PC-3 (cell line): ENCODE measurements around the gene TEX19. TPM values are rescaled to one million over a fixed set of nuclear protein-coding genes. Genes with fewer than 3 reads are reported as not detected.

Experiments
- ATAC-seq: fragments of 200-7000 bp; cut with Tn5 transposase; 2 replicates; pipeline ENCODE4 v1.9.1; 2020; ENCODE audit warnings: mild to moderate bottlenecking, moderate library complexity
- BruUV-seq: library from RNA; stranded (reverse); fragments of 400-500 nt; replicated peaks from 2 replicates; lab custom pipeline; 2021; lab: Mats Ljungman, UMichigan
- CTCF ChIA-PET: fragments of 300-600 bp; sonication (Branson Sonifier 250); formaldehyde crosslinking; loops from one replicate; lab custom pipeline; 2022; ENCODE audit warnings: antibody characterized with exemption; lab: Charles Lee
- POLR2A ChIA-PET: fragments of 300-600 bp; sonication (Branson Sonifier 250); formaldehyde crosslinking; loops from one replicate; lab custom pipeline; 2022; ENCODE audit warnings: antibody characterized with exemption; ENCODE audit not compliant: unreplicated experiment; lab: Charles Lee
- DNase-seq: peaks from one replicate; pipeline ENCODE4 v3.0.0-alpha.2; 2015
- H2AFZ ChIP-seq: fragments of 300-600 bp; sonication (generic); 2 replicates; pipeline ENCODE4 v1.6.0; 2016; ENCODE audit warnings: antibody characterized with exemption, low read length
- H3F3A ChIP-seq: fragments of 300-600 bp; sonication (generic); one replicate; pipeline ENCODE4 v1.6.0; 2017; ENCODE audit warnings: antibody characterized with exemption, low read length, control low read depth, mild to moderate bottlenecking; ENCODE audit not compliant: unreplicated experiment
- H3K27ac ChIP-seq: fragments of 300-600 bp; sonication (generic); 2 replicates; pipeline ENCODE4 v1.5.1; 2016; ENCODE audit warnings: mild to moderate bottlenecking, low read length
- H3K27me3 ChIP-seq: fragments of 300-600 bp; sonication (generic); 2 replicates; pipeline ENCODE4 v1.6.1; 2016; ENCODE audit warnings: low read length, mixed read lengths
- H3K36me3 ChIP-seq: fragments of 300-600 bp; sonication (generic); 2 replicates; pipeline ENCODE4 v1.6.1; 2016; ENCODE audit warnings: low read depth, mixed run types, low read length, mixed read lengths
- H3K4me1 ChIP-seq: fragments of 300-600 bp; sonication (generic); 2 replicates; pipeline ENCODE4 v1.5.1; 2016; ENCODE audit warnings: low read length; ENCODE audit not compliant: insufficient read depth
- H3K4me2 ChIP-seq: fragments of 300-600 bp; sonication (generic); 2 replicates; pipeline ENCODE4 v1.6.0; 2016; ENCODE audit warnings: low read length
- H3K4me3 ChIP-seq: fragments of 300-600 bp; sonication (generic); 2 replicates; pipeline ENCODE4 v1.5.1; 2016; ENCODE audit warnings: mild to moderate bottlenecking, low read length, mixed read lengths
- H3K79me2 ChIP-seq: fragments of 300-600 bp; sonication (generic); 2 replicates; pipeline ENCODE4 v1.6.1; 2017; ENCODE audit warnings: low read length, mixed read lengths
- H3K9ac ChIP-seq: fragments of 300-600 bp; sonication (generic); 2 replicates; pipeline ENCODE4 v1.6.0; 2016; ENCODE audit warnings: mild to moderate bottlenecking, low read length
- H3K9me2 ChIP-seq: fragments of 300-600 bp; sonication (generic); replicated peaks from 2 replicates; pipeline ENCODE4 v1.6.1; 2016; ENCODE audit warnings: mixed run types, low read length, mixed read lengths
- H3K9me3 ChIP-seq: fragments of 300-600 bp; sonication (generic); 2 replicates; pipeline ENCODE4 v1.6.1; 2016; ENCODE audit warnings: low read length, mixed read lengths
- H4K20me1 ChIP-seq: fragments of 300-600 bp; sonication (generic); 2 replicates; pipeline ENCODE4 v1.6.1; 2016; ENCODE audit warnings: low read length, mixed read lengths
- CTCF ChIP-seq: fragments of 300-600 bp; sonication (generic); conservative IDR thresholded peaks from 2 replicates; pipeline ENCODE4 v1.5.1; 2017; ENCODE audit warnings: antibody characterized with exemption, low read depth, mild to moderate bottlenecking, low read length
- EZH2 ChIP-seq: fragments of 300-600 bp; sonication (generic); IDR thresholded peaks from one replicate; pipeline ENCODE4 v1.6.1; 2017; ENCODE audit warnings: antibody characterized with exemption, mild to moderate bottlenecking, low read length; ENCODE audit not compliant: unreplicated experiment
- EZH2phosphoT487 ChIP-seq: fragments of 300-600 bp; sonication (generic); IDR thresholded peaks from 2 replicates; pipeline ENCODE4 v1.6.1; 2018; ENCODE audit warnings: mild to moderate bottlenecking, antibody characterized with exemption, low read length, borderline replicate concordance
- intact Hi-C: fragments of 100-400 bp; cut with micrococcal nuclease; formaldehyde crosslinking; loops from 2 replicates; pipeline ENCODE4 v1.9.0; 2023
- total RNA-seq: library from RNA; depleted of rRNA; stranded (reverse); fragments of >200 nt; gene quantifications from 2 replicates; pipeline ENCODE4 v1.2.3, GENCODE V29; 2014

TEX19 gene
- total RNA-seq, 1 experiment from 2014 or later: 1.2 TPM

GRCh38 chr17:82318772-82319606 lies 40.1 kb upstream of the TEX19 start:
- Histone ChIP-seq H4K20me1 (no peaks in the 10 kb centered on the region), H3K27ac (no peak overlapping the region), H3K36me3 (no peaks in the 10 kb centered on the region), H3K9me3 (no peaks in the 10 kb centered on the region), H3K4me1 (no peaks in the 10 kb centered on the region; the same call in 1 of the 2 replicates), H3K9ac (no peak overlapping the region), H2AFZ (no peak overlapping the region), H3K27me3 (no peaks in the 10 kb centered on the region), H3K4me3 (no peak overlapping the region), H3F3A (peaks cover 3% of the 10 kb centered on the region), H3K9me2 (no peaks in the 10 kb centered on the region), H3K79me2 (no peaks in the 10 kb centered on the region), H3K4me2 (no peak overlapping the region)
- TF ChIP-seq EZH2 (no peak), EZH2phosphoT487 (no peak), CTCF (no peak)
- CTCF ChIA-PET: no interaction called here
- BruUV-seq: no TSS peak
- POLR2A ChIA-PET: no interaction called here
- intact Hi-C loops: no loop called here
- no peak for ATAC-seq
- no peak for DNase-seq

GRCh38 chr17:82319619-82320062 lies 39.4 kb upstream of the TEX19 start:
- TF ChIP-seq CTCF (no peak), EZH2 (no peak), EZH2phosphoT487 (no peak)
- peaks cover 3% of the 10 kb centered on the region for H3F3A ChIP-seq
- intact Hi-C loops: loop anchor here (2.0 kb wide), 1 partner anchor 75 kb away; no protein-coding TSS in a partner anchor
- no TSS peak for BruUV-seq
- no peaks in the 10 kb centered on the region for H3K79me2 ChIP-seq
- no peak overlapping the region for H3K9ac ChIP-seq
- ChIA-PET POLR2A (no interaction called here), CTCF (no interaction called here)
- no peak for ATAC-seq
- H2AFZ ChIP-seq: no peak overlapping the region
- no peaks in the 10 kb centered on the region; the same call in 1 of the 2 replicates for H3K4me1 ChIP-seq
- H3K9me2 ChIP-seq: no peaks in the 10 kb centered on the region
- no peak overlapping the region for H3K4me3 ChIP-seq
- no peak overlapping the region for H3K4me2 ChIP-seq
- H4K20me1 ChIP-seq: no peaks in the 10 kb centered on the region
- H3K27me3 ChIP-seq: no peaks in the 10 kb centered on the region
- DNase-seq: no peak
- no peaks in the 10 kb centered on the region for H3K36me3 ChIP-seq
- no peaks in the 10 kb centered on the region for H3K9me3 ChIP-seq
- H3K27ac ChIP-seq: no peak overlapping the region
